ENCODE results near the gene TBC1D23.
A peak's percentile ranks its signal among the peaks of the same experiment; 100 is the strongest.
"Not testable (repeated sequence)": the region's sequence is repeated elsewhere in the genome, so short reads cannot be mapped to it uniquely, and the experiment has no call there.

The TBC1D23 gene

GRCh38 chr3:100257586-100257985, 3.2 kb upstream of the TBC1D23 start:
- DNase-seq = no peak

DNA sequence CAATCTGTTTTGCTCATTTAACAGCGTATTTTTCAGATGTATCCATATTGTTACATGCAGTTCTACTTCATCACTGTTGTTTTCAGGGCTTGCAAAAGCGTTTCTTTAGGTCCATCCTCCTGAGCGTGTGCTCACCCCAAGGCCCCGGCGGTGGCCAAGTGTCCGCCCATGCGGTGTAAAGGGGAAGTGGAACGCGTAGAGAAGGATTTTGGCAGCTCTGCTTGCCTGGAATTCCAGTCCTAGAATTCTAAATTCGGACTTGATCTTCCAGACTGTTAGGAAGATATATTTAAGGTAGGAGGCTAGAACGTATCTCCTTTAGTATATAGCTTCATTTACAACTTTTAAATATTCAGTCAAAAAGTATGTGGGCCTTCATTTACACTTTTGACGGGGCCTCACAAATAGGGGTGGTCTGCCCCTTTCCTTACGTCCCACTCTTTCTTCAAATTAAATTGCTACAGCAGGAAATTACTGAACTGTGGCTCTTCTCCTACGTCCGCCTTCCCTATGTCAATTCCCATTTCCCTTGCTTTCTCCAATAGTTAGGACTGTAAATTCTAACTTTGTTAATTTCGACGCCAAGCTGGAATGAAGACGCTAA, 609 bp upstream of the TBC1D23 start:
- DNase-seq = no peak

GRCh38 chr3:100261485-100261903, 702 bp downstream of the TBC1D23 start:
- DNase-seq = no peak

DNA sequence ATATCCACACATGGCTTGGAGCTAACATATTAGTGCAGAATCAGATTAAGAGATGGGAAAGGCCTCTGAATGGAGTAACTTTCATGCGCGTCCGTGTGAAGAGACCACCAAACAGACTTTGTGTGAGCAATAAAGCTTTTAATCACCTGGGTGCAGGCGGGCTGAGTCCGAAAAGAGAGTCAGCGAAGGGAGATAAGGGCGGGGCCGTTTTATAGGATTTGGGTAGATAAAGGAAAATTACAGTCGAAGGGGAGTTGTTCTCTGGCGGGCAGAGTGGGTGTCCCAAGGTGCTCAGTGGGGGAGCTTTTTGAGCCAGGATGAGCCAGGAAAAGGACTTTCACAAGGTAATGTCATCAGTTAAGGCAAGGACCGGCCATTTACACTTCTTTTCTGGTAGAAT, 2.1 kb downstream of the TBC1D23 start:
- DNase-seq = not testable (repeated sequence)

GRCh38 chr3:100263583-100263982, 2.8 kb downstream of the TBC1D23 start:
- DNase-seq = no peak

DNA sequence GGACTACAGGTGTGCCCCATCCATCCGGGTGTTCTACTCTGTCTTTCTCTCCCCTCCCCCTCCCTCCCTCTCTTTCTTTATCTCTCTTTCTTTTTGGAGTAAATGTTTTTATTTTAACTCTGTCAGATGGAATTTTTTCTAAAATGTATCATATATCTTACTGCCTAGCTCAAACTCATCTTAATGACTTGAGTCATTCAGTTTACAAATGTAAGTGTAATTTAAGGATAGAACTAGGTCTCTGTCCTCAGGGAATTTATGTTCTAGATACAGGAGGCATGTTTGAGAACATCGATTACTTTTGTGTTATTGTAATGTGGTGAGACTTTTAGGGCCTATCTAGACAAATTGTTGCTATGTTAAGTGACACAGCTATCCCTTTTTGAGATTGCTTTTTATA, 3.5 kb downstream of the TBC1D23 start:
- no peak for DNase-seq

GRCh38 chr3:100265016-100265415, 4.2 kb downstream of the TBC1D23 start:
- DNase-seq = no peak

DNA sequence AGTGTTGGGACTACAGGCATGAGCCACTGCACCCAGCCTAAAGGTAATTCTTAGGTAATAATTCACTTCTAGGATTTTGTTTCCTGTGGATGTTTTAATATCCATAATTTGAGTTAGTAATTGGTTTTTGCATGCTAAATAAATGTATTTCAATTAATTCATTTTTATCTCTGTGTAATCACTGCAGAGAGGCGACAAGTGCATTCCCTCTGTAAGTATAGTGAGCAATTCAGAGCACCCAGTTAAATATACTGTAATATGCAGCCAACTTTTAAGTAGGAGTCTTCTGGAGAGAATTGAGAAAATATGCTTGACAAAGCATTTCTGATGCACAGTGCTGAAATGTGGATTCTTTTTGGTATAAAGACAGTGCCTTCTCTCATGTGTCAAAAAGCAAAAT, 5.7 kb downstream of the TBC1D23 start:
- DNase-seq = no peak

DNA sequence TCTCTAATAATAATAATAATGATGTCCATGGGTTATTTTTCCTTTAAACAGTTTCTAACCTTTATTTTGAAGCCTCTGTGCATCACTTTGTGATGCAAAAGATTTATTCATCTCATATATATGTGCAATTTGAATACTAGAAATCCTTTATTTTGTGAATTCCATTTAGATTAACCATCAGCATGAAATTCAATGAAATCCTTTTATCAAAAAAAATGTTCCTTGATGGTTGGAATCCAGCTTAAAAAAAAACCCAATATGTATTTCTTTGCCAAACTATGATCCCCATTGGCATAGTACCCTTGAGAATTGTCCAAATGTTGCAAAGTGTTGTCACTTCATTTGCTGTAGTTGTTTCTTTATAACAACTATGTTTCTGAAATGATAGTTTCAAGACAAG, 7.4 kb downstream of the TBC1D23 start:
- DNase-seq = no peak

GRCh38 chr3:100269001-100269400, 8.2 kb downstream of the TBC1D23 start:
- no peak for DNase-seq

- no peak for DNase-seq
Observed at GRCh38 chr3:100269410-100270214, 8.8 kb downstream of the TBC1D23 start.

DNA sequence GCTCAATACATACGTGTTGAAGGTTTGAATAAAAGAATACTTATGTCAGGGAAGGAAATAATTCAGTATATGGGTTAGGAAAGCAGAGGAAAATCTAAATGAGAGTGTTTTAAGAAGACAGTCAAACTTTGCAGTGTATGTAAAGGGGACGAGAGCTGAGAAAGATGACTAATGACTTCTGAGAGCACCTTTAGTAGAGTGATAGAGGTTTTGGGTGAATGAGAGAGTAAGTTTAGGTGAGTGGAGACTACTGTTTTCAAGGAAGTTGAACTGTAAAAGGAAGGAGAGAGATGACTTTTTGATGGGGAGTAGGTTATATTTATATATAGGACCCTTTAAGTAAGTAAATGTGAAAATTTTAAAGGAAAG, 9.4 kb downstream of the TBC1D23 start:
- DNase-seq = no peak

DNA sequence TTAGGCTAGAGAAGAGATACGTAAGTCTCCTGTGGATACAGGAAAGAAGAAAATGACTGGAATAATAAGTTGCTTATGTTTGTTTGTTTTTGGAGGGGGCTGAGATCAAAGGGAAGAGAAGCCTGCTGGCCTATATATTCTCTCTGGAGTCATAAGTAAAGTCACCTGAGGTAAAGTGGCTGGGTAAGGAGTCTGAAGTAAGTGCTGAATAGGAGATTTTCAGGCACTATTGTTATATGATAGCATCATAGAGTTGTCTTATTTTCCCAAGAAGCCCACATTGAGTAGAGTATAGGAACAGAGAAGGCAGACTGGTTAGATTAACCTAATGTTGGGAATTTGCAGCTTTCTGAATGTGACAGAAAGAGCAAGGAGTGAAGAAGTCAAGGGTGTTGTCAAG, 10.7 kb downstream of the TBC1D23 start:
- DNase-seq = no peak

DNA sequence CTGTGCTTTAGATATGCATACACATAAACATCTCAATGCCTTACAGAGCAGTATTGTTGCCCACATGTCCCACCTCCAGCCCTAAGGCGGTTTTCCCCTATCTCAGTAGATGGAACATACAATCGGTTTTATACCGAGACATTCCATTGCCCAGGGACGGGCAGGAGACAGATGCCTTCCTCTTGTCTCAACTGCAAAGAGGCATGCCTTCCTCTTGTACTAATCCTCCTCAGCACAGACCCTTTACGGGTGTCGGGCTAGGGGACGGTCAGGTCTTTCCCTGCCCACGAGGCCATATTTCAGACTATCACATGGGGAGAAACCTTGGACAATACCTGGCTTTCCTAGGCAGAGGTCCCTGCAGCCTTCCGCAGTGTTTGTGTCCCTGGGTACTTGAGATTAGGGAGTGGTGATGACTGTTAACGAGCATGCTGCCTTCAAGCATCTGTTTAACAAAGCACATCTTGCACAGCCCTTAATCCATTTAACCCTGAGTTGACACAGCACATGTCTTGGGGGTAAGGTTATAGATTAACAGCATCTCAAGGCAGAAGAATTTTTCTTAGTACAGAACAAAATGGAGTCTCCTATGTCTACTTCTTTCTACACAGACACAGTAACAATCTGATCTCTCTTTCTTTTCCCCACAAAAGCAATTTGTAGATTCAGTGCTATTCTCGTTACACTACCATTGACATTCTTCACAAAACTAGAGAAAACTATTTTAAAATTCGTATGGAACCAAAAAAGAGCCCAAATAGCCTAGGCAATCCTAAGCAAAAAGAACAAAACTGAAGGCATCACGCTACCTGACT, 12.2 kb downstream of the TBC1D23 start:
- DNase-seq = not testable (repeated sequence)

GRCh38 chr3:100274361-100274760, 13.6 kb downstream of the TBC1D23 start:
- no peak for DNase-seq

- peak; percentile 89 to 92 for DNase-seq
Observed at GRCh38 chr3:100277255-100277800, 16.5 kb downstream of the TBC1D23 start.

GRCh38 chr3:100278910-100279309, 18.1 kb downstream of the TBC1D23 start:
- no peak for DNase-seq

- no peak for DNase-seq
Observed at GRCh38 chr3:100288288-100288894, 27.6 kb downstream of the TBC1D23 start.

GRCh38 chr3:100289339-100289738, 28.5 kb downstream of the TBC1D23 start:
- no peak for DNase-seq

DNA sequence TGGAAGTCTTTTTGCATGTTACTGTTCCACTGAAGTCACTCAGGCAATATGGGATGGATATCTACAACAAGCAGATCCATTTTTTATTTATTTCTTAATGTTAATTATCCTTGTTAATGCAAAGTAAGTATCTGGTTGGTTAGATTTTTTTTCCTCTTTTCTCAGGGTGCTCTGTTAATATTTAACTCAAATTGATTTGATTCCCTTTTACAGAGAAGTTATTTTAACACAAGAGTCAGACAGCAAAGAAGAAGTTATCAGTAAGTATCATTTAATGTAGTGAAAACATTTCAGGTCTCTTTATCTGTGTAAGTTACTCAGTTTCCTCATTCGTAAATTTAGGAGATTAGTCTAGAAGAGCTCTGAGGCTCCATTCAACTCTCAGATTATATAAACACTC, 34.3 kb downstream of the TBC1D23 start:
- DNase-seq = no peak

DNA sequence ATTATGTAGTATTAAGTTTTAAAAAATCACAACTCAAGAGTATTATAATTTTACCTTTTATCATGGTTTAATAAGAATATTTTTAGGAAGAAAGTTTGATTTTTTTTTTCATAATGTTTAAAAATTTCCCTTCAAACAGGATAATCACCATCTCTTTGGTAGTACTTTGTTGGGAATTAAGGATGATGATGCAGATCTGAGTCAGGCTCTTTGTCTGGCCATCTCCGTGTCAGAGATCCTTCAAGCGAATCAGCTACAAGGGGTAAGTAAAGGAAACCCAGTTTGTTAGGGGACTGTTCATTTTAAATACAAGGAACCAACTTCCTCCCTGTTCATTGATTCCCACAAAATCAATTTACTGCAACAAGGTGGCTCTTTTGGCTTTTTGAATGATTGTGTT, 37.0 kb downstream of the TBC1D23 start:
- DNase-seq = no peak

- DNase-seq = no peak
Observed at GRCh38 chr3:100299016-100299415, 38.2 kb downstream of the TBC1D23 start.

DNA sequence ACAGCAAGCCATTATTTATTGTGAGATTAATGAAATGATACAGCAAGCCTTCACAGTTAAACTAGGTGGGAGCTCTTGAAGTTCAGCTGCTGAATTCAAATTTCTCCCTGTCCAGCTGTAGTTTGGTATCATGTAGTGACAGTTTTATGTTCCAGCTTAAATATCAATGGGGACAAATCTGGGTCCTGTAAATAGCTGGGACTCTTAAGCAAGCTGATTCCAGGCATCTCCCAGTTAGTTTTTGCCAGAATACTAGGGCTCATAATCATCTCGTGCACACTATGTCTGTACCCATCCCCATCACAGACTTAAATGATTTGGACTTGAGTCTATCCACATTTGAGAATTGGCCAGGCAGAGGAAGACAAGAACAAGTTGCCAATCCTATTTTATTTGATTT, 45.9 kb downstream of the TBC1D23 start:
- no peak for DNase-seq

All from NCI-H1930 (cell line).